Vagina (tissue), 2 donors: Measurements from ENCODE around the gene SLC1A5. TPM values are rescaled to one million over a fixed set of nuclear protein-coding genes. Genes with fewer than 3 reads are reported as not detected.

Experiments
- DNase-seq, 2 donors: peaks; one replicate each; pipeline ENCODE4 v3.0.0-alpha.2; 2017; ENCODE audit errors: extremely low spot score in 2 of 2
- H3K27ac ChIP-seq: fragments of 200-600 bp; sonication (generic); one replicate; pipeline ENCODE4 v1.5.1; 2019
- H3K27me3 ChIP-seq: fragments of 200-600 bp; sonication (generic); one replicate; pipeline ENCODE4 v1.5.1; 2019
- H3K36me3 ChIP-seq, 2 donors: fragments of 200-600 bp; sonication (generic); one replicate each; pipeline ENCODE4 v1.5.1; 2017 to 2019
- H3K4me1 ChIP-seq: fragments of 200-600 bp; sonication (generic); one replicate; pipeline ENCODE4 v1.5.1; 2019
- H3K4me3 ChIP-seq, 2 donors: fragments of 200-600 bp; sonication (generic); 1 replicate in 1 of 2; 2 replicates in 1 of 2; pipeline ENCODE4 v1.5.1; 2016 to 2019
- H3K9me3 ChIP-seq: fragments of 200-600 bp; sonication (generic); one replicate; pipeline ENCODE4 v1.5.1; 2019
- POLR2A ChIP-seq, 2 donors: fragments of 450-650 bp; IDR thresholded peaks; one replicate each; pipeline ENCODE4 v1.6.1; 2017; ENCODE audit warnings: antibody characterized with exemption in 2 of 2, mild to moderate bottlenecking in 2 of 2, moderate library complexity in 2 of 2
- POLR2AphosphoS5 ChIP-seq, 2 donors: sonication (generic); formaldehyde crosslinking; IDR thresholded peaks; one replicate each; pipeline ENCODE4 v1.9.0; 2017; ENCODE audit warnings: antibody characterized with exemption in 2 of 2, mild to moderate bottlenecking in 2 of 2, low read depth in 1 of 2; ENCODE audit not compliant: insufficient read depth in 1 of 2
- intact Hi-C: fragments of 100-400 bp; cut with DNase I; formaldehyde crosslinking; loops from one replicate; pipeline ENCODE4 v1.15.1; 2023
- total RNA-seq: library from RNA; depleted of rRNA; stranded (reverse); fragments of >200 nt; gene quantifications from one replicate; pipeline ENCODE4 v1.2.3, GENCODE V29; 2016
- TF ChIP-seq, protein P1 (sequence below), 3 experiments: fragments of 450-650 bp in 2 of 3; fragments of 200-600 bp in 1 of 3; sonication (generic) in 1 of 3; IDR thresholded peaks; one replicate each; pipeline ENCODE4 v1.5.1; 2017 to 2019; ENCODE audit warnings: antibody characterized with exemption in 3 of 3, mild to moderate bottlenecking in 2 of 3, moderate library complexity in 2 of 3

The SLC1A5 gene
- total RNA-seq, 1 donor from 2014 or later: 147 TPM

DNA sequence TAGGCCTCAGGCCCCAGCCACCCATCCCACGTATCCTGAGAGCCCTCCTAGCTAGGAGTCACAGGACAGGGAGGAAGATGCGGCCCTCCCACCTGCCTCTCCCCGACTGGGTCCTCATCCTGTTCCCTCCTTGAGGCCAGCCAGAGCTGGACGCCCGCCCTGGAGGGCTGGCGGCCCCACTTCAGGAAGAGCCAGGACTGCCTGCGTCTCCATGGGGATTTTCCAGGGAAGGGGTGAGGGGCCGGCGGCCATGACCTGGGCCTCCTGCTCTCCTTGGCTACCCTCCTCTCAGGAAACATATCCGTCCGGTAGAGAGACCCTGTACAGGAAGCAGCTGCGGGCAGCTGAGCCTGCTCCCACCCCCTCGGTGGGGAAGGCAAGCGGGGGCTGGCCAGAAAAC, 60.2 kb downstream of the SLC1A5 start:
- TF ChIP-seq POLR2AphosphoS5 (IDR thresholded peaks at IDR 0.05; ENCODE audit: insufficient read depth in 1 of 2, low read depth in 1 of 2): peak in 1 of 2 donors; percentile 34
- TF ChIP-seq POLR2A (IDR thresholded peaks at IDR 0.05): no peak
- Histone ChIP-seq H3K36me3 (peaks cover 0 to 85% of the 10 kb centered on the region in 2 donors), H3K27ac (peak overlapping the region; percentile 45), H3K9me3 (no peaks in the 10 kb centered on the region), H3K4me3 (no peak overlapping the region), H3K4me1 (peaks cover 31% of the 10 kb centered on the region), H3K27me3 (no peaks in the 10 kb centered on the region)
- intact Hi-C loops: loop anchor here (10.0 kb wide), 1 partner anchor 113 kb away; no protein-coding TSS in a partner anchor
- no peak for DNase-seq

- no peak for TF ChIP-seq POLR2A (IDR thresholded peaks at IDR 0.05)
- TF ChIP-seq, protein P1, sequence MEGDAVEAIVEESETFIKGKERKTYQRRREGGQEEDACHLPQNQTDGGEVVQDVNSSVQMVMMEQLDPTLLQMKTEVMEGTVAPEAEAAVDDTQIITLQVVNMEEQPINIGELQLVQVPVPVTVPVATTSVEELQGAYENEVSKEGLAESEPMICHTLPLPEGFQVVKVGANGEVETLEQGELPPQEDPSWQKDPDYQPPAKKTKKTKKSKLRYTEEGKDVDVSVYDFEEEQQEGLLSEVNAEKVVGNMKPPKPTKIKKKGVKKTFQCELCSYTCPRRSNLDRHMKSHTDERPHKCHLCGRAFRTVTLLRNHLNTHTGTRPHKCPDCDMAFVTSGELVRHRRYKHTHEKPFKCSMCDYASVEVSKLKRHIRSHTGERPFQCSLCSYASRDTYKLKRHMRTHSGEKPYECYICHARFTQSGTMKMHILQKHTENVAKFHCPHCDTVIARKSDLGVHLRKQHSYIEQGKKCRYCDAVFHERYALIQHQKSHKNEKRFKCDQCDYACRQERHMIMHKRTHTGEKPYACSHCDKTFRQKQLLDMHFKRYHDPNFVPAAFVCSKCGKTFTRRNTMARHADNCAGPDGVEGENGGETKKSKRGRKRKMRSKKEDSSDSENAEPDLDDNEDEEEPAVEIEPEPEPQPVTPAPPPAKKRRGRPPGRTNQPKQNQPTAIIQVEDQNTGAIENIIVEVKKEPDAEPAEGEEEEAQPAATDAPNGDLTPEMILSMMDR (IDR thresholded peaks at IDR 0.05): no peak
- TF ChIP-seq POLR2AphosphoS5 (IDR thresholded peaks at IDR 0.05; ENCODE audit: insufficient read depth in 1 of 2, low read depth in 1 of 2): no peak
- Histone ChIP-seq H3K27ac (peak overlapping the region; percentile 13), H3K36me3 (peaks cover 0 to 85% of the 10 kb centered on the region in 2 donors), H3K9me3 (no peaks in the 10 kb centered on the region), H3K27me3 (no peaks in the 10 kb centered on the region), H3K4me1 (peaks cover 31% of the 10 kb centered on the region), H3K4me3 (no peak overlapping the region)
- DNase-seq: no peak
- intact Hi-C loops: loop anchor here (10.0 kb wide), 1 partner anchor 113 kb away; no protein-coding TSS in a partner anchor
Observed at GRCh38 chr19:46727757-46728156, 60.6 kb downstream of the SLC1A5 start.

GRCh38 chr19:46726971-46727501, 61.4 kb downstream of the SLC1A5 start:
- Histone ChIP-seq H3K4me1 (peaks cover 28% of the 10 kb centered on the region), H3K4me3 (no peak overlapping the region), H3K27me3 (no peaks in the 10 kb centered on the region), H3K36me3 (peaks cover 0 to 86% of the 10 kb centered on the region in 2 donors), H3K27ac (no peak overlapping the region), H3K9me3 (no peaks in the 10 kb centered on the region)
- DNase-seq: no peak
- intact Hi-C loops: loop anchor here (10.0 kb wide), 1 partner anchor 112 kb away; no protein-coding TSS in a partner anchor
- TF ChIP-seq, protein P1 (IDR thresholded peaks at IDR 0.05): no peak
- no peak for TF ChIP-seq POLR2A (IDR thresholded peaks at IDR 0.05)
- TF ChIP-seq POLR2AphosphoS5 (IDR thresholded peaks at IDR 0.05; ENCODE audit: insufficient read depth in 1 of 2, low read depth in 1 of 2): no peak

- no peak overlapping the region for H3K4me3 ChIP-seq
- DNase-seq: no peak
- peaks cover 0 to 87% of the 10 kb centered on the region in 2 donors for H3K36me3 ChIP-seq
- no peaks in the 10 kb centered on the region for H3K27me3 ChIP-seq
- H3K4me1 ChIP-seq: peaks cover 23% of the 10 kb centered on the region
- TF ChIP-seq, protein P1 (IDR thresholded peaks at IDR 0.05): no peak
- TF ChIP-seq POLR2A (IDR thresholded peaks at IDR 0.05): no peak
- TF ChIP-seq POLR2AphosphoS5 (IDR thresholded peaks at IDR 0.05; ENCODE audit: insufficient read depth in 1 of 2, low read depth in 1 of 2): no peak
- H3K9me3 ChIP-seq: no peaks in the 10 kb centered on the region
- intact Hi-C loops: loop anchor here (10.0 kb wide), 1 partner anchor 112 kb away; no protein-coding TSS in a partner anchor
- no peak overlapping the region for H3K27ac ChIP-seq
Observed at GRCh38 chr19:46726551-46726950, 61.8 kb downstream of the SLC1A5 start.

DNA sequence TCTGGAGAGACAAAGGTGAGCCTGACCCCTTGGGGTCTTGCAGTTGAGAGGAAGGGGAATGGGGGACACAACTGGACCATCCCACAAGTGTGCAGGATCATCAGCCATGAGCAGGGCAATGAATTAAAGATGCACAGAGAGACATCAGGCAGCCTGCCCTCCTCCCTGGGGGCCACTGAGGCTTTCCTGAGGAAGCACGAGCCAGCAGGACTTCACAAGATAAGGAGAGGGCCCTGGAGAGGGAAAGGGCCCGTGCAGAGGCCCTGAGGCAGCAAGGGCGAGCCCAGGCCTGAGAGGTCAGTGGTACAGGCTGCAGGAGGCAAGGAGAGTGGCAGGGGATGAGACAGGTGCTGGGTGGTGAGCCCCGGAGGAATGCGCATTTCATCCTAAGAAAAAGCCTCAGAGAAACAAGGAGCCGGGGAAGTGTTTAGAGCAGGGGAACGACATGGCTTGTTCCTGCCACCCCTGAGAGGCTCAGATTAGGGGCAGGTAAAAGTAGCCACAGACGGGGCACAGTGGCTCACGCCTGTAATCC, 62.5 kb downstream of the SLC1A5 start:
- Histone ChIP-seq H3K4me3 (no peak overlapping the region), H3K27me3 (no peaks in the 10 kb centered on the region), H3K9me3 (no peaks in the 10 kb centered on the region), H3K36me3 (peaks cover 0 to 93% of the 10 kb centered on the region in 2 donors), H3K4me1 (peaks cover 17% of the 10 kb centered on the region), H3K27ac (no peak overlapping the region)
- DNase-seq: no peak
- TF ChIP-seq POLR2AphosphoS5 (IDR thresholded peaks at IDR 0.05; ENCODE audit: insufficient read depth in 1 of 2, low read depth in 1 of 2) (no peak), POLR2A (IDR thresholded peaks at IDR 0.05) (no peak)
- TF ChIP-seq, protein P1 (IDR thresholded peaks at IDR 0.05): no peak
- intact Hi-C loops: loop anchor here (10.0 kb wide), 1 partner anchor 111 kb away; no protein-coding TSS in a partner anchor
